Limb (tissue), 2 donors: ENCODE data around the gene MTARC1.

Experiments used
- DNase-seq, 2 donors: peaks; one replicate each; pipeline ENCODE4 v3.0.0-alpha.2; 2016; ENCODE audit errors: extremely low spot score in 2 of 2

The MTARC1 gene

DNA sequence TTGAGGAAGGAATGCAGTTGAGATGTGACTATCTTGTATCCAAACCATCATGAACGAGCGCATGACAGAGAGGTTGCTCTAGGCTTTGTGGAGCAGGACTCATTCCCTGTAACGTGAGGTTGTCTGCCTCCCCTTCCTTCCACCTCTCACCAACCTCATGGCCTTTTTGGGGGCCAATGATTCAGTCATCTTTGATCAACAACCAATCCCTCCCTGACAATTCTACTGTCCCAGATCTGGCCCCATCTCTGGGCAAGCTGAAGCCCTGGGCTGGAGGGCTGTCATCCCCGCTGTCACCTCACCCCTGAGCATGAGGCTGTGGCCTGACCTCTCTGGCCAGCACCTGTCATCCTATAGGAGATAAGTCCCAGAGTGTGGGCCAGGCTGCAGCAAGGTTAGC, 19.7 kb downstream of the MTARC1 start:
- no peak for DNase-seq

DNA sequence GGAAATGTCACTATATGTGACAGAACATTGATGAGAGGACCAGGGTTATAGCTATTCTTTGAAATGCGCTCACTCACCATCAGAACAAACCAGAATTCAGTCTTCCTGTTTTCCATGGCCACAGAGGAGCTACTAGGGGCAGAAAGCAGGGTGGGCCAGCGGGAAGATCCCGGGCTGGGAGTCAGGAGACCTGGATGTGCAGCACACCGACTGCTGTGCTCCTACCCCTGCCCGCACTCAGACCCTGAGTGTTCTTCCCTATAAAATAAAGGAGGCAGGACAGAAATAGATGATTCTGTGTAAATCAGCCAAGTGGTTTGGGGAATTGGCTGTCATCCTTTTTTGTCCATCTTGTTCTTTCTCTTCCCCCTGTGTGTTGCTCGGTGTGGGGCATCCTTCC, 21.0 kb downstream of the MTARC1 start:
- no peak for DNase-seq

GRCh38 chr1:220808345-220809186, 21.9 kb downstream of the MTARC1 start:
- no peak for DNase-seq

DNA sequence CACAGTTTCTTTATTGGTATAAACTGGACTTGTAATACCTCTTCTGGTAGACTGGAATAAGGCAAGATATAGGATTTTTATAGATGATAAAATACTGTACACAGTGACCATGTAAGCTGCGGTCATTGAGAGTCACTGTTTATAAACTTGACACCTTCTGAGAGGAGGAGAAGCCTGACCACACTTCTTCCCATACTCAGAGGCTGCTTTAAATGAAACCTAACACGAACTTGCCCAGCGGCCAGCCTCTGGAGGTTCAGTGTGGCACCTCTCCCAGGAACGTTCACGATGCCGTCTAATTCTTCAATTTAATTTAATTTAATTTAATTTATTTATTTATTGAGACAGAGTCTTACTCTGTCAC, 22.5 kb downstream of the MTARC1 start:
- DNase-seq, result no peak

DNA sequence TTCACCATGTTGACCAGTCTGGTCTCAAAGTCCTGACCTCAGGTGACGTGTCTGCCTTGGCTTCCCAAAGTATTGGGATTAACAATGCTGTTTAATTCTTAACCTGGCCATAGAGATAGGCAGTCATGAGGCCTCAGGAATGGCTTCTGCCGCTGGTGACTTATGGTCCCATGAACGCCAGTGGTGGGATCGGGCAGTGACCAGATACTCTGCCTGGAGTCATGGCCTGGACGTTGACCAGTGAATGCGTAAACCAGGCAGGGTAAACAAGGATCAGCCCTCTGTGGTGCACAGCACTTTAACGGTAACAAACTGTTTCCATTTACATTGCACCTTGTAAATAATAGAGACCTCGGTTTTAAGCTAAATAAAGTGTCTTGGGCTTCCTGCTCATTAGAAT, 23.0 kb downstream of the MTARC1 start:
- DNase-seq, result no peak

GRCh38 chr1:220810179-220810653, 23.5 kb downstream of the MTARC1 start:
- peak; percentile 78 to 87 for DNase-seq

DNA sequence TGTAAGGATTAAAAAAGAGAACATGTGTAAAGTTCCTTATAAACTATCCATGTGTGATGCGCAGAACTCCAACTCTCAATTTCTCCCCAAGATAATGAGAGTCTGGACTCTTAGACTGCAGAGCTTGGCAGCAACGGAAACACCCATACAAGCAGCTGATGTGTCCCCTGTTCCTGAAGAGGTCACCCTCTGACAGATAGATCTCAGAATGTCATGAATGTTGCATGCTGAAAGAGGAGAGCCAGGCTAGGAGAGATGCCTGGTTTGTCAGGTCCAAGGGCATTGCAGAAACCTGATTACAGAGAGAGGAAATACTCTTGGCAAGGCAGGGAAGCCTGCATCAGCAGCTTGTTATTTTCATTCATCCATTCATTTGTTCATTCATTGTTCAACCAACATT, 24.2 kb downstream of the MTARC1 start:
- no peak for DNase-seq

DNA sequence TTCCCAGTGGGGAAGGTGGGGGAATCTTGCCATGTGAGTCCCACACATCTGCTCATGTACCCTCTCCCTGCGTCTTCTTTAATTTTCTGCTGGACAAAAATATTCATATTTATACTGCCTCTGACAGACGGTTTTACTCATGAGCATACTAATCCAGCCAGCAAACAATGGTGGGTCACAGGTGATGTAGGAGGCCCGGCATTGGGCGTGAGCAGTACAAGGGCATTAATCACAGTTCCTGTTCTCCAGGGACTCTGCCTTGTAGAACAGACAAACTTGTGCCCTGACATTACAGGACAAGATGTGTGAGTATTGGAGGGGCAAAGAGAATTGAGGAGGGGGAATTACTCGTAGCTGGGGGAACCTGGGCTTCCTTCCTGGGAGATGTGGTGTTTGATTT, 25.0 kb downstream of the MTARC1 start:
- DNase-seq, result no peak

GRCh38 chr1:220812308-220812707, 25.6 kb downstream of the MTARC1 start:
- DNase-seq, result no peak

DNA sequence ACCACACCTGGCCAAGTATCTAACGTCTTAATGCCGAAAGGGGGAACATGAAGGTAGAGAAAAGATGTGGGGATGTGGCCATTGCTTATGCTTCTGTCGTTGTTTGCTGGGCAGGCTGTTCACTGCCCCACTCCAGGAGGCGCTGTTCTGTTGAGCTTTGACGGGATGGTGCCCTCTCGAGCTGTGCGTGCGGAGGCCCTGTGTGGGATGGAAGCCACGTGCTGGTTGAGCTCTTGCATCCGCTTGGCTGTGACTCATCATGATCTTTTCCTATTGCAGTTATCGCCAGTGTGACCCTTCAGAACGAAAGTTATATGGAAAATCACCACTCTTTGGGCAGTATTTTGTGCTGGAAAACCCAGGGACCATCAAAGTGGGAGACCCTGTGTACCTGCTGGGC, 26.3 kb downstream of the MTARC1 start:
- DNase-seq, result no peak

DNA sequence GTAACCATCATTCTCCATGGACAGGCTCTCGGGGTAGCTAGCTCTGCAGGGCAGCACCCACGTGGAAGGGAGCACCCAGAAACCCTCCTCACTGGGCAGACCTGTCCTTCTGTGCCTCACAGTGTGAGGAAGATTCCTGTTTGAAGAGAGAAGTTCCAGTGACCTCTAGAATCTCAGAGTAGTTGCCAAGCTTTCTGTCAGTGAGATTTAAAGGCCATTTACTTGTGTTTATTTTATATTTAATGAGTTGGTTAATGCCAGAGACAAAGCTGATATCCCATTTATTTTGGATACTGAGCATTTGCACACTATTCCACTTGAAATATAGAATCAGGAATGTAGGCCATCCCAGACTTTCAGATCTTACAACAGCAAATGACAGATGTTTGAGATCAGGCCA, 28.7 kb downstream of the MTARC1 start:
- no peak for DNase-seq

- no peak for DNase-seq
Observed at GRCh38 chr1:220817907-220818306, 31.2 kb downstream of the MTARC1 start.

GRCh38 chr1:220818421-220819173, 31.9 kb downstream of the MTARC1 start:
- DNase-seq, result no peak

GRCh38 chr1:220819467-220820026, 32.8 kb downstream of the MTARC1 start:
- no peak for DNase-seq

- no peak for DNase-seq
Observed at GRCh38 chr1:220824031-220824989, 37.6 kb downstream of the MTARC1 start.

GRCh38 chr1:220825819-220826551, 39.3 kb downstream of the MTARC1 start:
- DNase-seq, result no peak

DNA sequence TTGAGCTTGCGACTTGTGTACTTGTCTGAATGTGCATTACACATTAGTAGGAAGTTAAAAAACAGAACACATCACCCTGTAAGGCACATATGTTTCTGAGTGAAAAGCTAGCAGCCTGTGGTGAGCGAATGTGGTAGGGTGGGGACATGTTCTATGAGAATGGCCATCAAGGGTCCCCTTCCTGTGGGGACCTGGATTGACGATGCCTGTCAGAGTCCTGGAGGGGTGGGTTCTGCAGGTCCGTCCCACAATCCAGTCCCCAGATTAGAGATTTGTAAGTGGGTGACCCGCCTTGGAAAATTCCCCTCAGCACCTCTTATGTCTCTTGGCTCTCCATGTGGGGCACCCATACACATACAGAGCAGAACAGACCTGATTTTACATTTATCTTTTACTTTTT, 40.0 kb downstream of the MTARC1 start:
- DNase-seq, result no peak

DNA sequence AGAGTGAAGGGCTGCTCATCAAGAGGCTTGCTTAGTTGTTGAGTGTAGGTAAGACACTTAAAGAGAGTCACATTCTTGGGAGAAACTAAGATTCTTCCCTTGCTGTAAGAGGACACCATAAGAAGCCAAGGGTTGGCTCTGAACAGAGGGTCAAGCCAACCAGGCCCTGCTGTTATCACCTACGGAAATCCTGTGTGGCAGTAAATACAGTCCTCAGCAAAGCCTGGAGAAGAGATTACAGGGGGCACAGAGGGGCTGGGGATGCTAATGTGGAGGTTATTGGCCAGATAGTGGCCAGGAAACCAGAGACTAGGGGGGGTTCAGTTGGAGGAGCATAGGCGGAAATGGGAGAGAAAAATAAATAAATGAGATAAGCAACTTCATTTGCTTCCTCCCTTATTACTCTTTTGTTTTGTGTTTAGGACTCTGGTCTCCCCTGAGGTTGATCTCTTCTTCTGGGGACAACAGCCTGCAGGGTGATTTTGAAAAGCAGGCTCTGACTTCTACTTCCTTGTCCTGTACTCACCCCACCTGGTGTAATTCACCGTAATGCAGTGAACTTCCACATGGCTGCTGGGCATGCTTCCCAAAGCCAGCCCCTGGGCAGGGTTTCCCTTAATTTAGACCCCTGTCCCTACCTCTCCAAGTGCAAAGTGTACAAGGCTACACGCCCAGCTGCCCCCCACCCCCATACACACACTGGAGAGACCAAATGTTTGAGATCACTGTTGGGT, 40.9 kb downstream of the MTARC1 start:
- DNase-seq, result no peak

- DNase-seq, result no peak
Observed at GRCh38 chr1:220828179-220828490, 41.4 kb downstream of the MTARC1 start.

- no peak for DNase-seq
Observed at GRCh38 chr1:220828950-220829586, 42.4 kb downstream of the MTARC1 start.
